K562 (cell line): ENCODE data around the gene ZNF775. TPM values are rescaled to one million over a fixed set of nuclear protein-coding genes. Genes with fewer than 3 reads are reported as not detected.

ENCODE experiments used
- E2F6 ChIP-seq, 2 experiments: IDR thresholded peaks; 2 replicates each; pipeline ENCODE4 v1.6.1; 2011; ENCODE audit warnings: borderline replicate concordance in 1 of 2, control low read depth in 1 of 2, low read depth in 1 of 2, low read length in 1 of 2, mild to moderate bottlenecking in 1 of 2, mixed read lengths in 1 of 2, moderate library complexity in 1 of 2; ENCODE audit not compliant: insufficient read depth in 1 of 2, insufficient read length in 1 of 2, poor library complexity in 1 of 2, severe bottlenecking in 1 of 2; ENCODE audit errors: extremely low read depth in 1 of 2
- ELF4 ChIP-seq: fragments of 450-650 bp; formaldehyde crosslinking; IDR thresholded peaks from 2 replicates; pipeline ENCODE4 v1.4.0; 2022; ENCODE audit warnings: missing genetic modification characterization
- JUND ChIP-seq, 2 experiments: IDR thresholded peaks; 2 replicates in 1 of 2; 3 replicates in 1 of 2; pipeline ENCODE4 v1.6.1; 2011; ENCODE audit warnings: borderline replicate concordance in 2 of 2, low read depth in 2 of 2, low read length in 2 of 2, improper control_type of control experiment in 1 of 2, missing biosample characterization in 1 of 2, missing genetic modification characterization in 1 of 2, missing genetic modification reagents in 1 of 2
- MAFK ChIP-seq: IDR thresholded peaks from 2 replicates; pipeline ENCODE4 v1.6.1; 2011; ENCODE audit warnings: low read length, improper control_type of control experiment
- RFX7 ChIP-seq: fragments of 250-450 bp; sonication (Bioruptor Pico); IDR thresholded peaks from 2 replicates; pipeline ENCODE4 v1.5.1; 2021; ENCODE audit warnings: mild to moderate bottlenecking
- TCF7 ChIP-seq: sonication (generic); IDR thresholded peaks from 2 replicates; pipeline ENCODE4 v1.6.1; 2016; ENCODE audit warnings: antibody characterized with exemption, borderline replicate concordance
- THRB ChIP-seq: fragments of 450-650 bp; formaldehyde crosslinking; conservative IDR thresholded peaks from 2 replicates; pipeline ENCODE4 v1.4.0; 2022; ENCODE audit warnings: mild to moderate bottlenecking, missing genetic modification characterization
- ZBTB5 ChIP-seq: fragments of 450-650 bp; IDR thresholded peaks from 2 replicates; pipeline ENCODE4 v1.6.1; 2017; ENCODE audit warnings: antibody characterized with exemption
- ZFPM2 ChIP-seq: fragments of 250-450 bp; sonication (Bioruptor Pico); IDR thresholded peaks from 2 replicates; pipeline ENCODE4 v1.5.1; 2022; ENCODE audit warnings: mild to moderate bottlenecking
- ZNF165 ChIP-seq: fragments of 250-450 bp; sonication (Bioruptor Pico); IDR thresholded peaks from 2 replicates; pipeline ENCODE4 v1.4.0; 2020; ENCODE audit warnings: borderline replicate concordance
- ZNF232 ChIP-seq: sonication (generic); formaldehyde crosslinking; IDR thresholded peaks from 2 replicates; pipeline ENCODE4 v1.8.0; 2022; ENCODE audit warnings: mild to moderate bottlenecking, missing genetic modification reagents
- ZNF436 ChIP-seq: fragments of 250-450, 450-650 bp; sonication (Bioruptor Pico); formaldehyde crosslinking; IDR thresholded peaks from 2 replicates; pipeline ENCODE4 v1.7.0; 2020; ENCODE audit warnings: mild to moderate bottlenecking
- ZNF449 ChIP-seq: fragments of 250-450 bp; sonication (Bioruptor Pico); IDR thresholded peaks from 2 replicates; pipeline ENCODE4 v1.8.0; 2022; ENCODE audit warnings: moderate library complexity, mild to moderate bottlenecking, inconsistent platforms
- ZNF766 ChIP-seq: fragments of 200-800 bp; sonication (Bioruptor generic); conservative IDR thresholded peaks from 2 replicates; pipeline ENCODE4 v1.6.1; 2016; ENCODE audit warnings: missing genetic modification characterization, missing compliant biosample characterization
- polyA plus RNA-seq, 8 experiments: library from polyadenylated mRNA; depleted of rRNA in 4 of 8; stranded (reverse) in 5 of 8; unstranded in 3 of 8; fragments of >200 nt; fragmentation: Nextera tagmentation in 2 of 8; fragmentation: Illumina TruSeq in 1 of 8; extraction: Ambion mirVana in 2 of 8; extraction: Trizol in 1 of 8; gene quantifications; 2 replicates each; pipeline versions ENCODE4 v1.2.1 to v1.2.3, GENCODE V29; 2011 to 2014; ENCODE audit warnings: inconsistent platforms in 1 of 8, missing spikeins in 1 of 8
- total RNA-seq, 7 experiments: library from RNA; depleted of rRNA in 6 of 7; stranded (reverse); fragments of >200 nt in 6 of 7; fragmentation: Illumina TruSeq in 2 of 7; extraction: Trizol in 2 of 7; gene quantifications; 2 replicates each; pipeline versions ENCODE4 v1.2.1 to v1.2.3, GENCODE V29; 2011 to 2021; ENCODE audit warnings: low replicate concordance in 1 of 7
- TF ChIP-seq, protein P1 (sequence below): fragments of 450-650 bp; formaldehyde crosslinking; IDR thresholded peaks from 2 replicates; pipeline ENCODE4 v1.4.0; 2022; ENCODE audit warnings: missing genetic modification characterization
- TF ChIP-seq, protein P2 (sequence below): fragments of 450-650 bp; IDR thresholded peaks from 2 replicates; pipeline ENCODE4 v1.7.0; 2016; ENCODE audit warnings: borderline replicate concordance

Gene ZNF775
- total and polyA plus RNA-seq, 9 of the 15 experiments (the other 6 are each of a cell fraction or from before 2014, with no cell fraction given): 0.04 to 18.7 (median 4.9) TPM

DNA sequence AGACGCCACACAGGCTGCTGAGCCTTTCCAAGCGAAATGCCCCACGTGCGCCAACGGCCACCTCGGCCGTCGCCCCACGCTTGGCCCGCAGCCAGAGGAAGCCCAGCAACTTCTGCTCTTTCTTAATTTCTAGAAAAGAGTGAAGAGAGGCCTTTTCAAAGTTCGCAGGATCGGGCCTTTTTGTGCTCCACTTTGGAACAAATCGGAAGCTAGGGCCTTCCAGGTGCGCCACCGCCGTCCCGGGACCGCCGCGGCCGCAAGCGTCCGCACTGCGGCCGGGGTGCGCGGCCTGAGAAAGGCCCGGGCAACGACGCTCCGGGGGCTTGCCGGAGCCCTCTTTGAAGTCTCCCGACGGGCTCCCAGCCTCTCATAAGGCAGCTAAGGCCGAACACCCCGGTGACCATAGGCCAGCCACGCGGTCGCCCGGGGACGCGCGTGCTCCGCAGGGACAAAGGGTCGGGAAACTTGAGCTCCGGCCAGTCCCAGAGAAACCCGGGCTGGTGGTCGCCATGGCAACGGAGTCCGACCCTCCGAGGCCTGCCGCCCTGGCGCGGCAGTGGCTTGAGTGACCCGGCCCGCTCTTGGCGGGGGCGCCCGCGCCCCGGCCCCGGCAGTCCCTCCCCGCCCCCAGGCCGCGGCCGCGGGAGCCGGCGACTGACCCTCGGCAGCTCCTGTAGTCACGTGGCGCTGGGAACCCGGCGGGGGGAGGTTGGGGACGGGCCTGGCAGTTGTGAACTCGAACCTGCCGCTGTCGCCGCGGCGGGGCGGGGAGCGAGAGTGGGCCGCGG lies 10.8 kb upstream of the ZNF775 start, which contains the start of gene REPIN1 (continued):
- TF ChIP-seq, protein P1, sequence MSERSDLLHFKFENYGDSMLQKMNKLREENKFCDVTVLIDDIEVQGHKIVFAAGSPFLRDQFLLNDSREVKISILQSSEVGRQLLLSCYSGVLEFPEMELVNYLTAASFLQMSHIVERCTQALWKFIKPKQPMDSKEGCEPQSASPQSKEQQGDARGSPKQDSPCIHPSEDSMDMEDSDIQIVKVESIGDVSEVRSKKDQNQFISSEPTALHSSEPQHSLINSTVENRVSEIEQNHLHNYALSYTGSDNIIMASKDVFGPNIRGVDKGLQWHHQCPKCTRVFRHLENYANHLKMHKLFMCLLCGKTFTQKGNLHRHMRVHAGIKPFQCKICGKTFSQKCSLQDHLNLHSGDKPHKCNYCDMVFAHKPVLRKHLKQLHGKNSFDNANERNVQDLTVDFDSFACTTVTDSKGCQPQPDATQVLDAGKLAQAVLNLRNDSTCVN (CRISPR knock-in tag): no peak
- peak; percentile 40 for TF ChIP-seq JUND (IDR thresholded peaks at IDR 0.05; ENCODE audit: borderline replicate concordance, low read depth, low read length)
- TF ChIP-seq JUND (tag; IDR thresholded peaks at IDR 0.05; ENCODE audit: borderline replicate concordance, low read depth, low read length): no peak; the same call in 2 of the 3 replicates
- TF ChIP-seq RFX7 (CRISPR knock-in tag): 0 out of 2 replicates have a peak, but pooled peaks have one; percentile 68
- TF ChIP-seq THRB: no peak
- peak; percentile 93 to 96 for TF ChIP-seq E2F6 (IDR thresholded peaks at IDR 0.05; ENCODE audit: borderline replicate concordance in 1 of 2, extremely low read depth in 1 of 2, insufficient read depth in 1 of 2, insufficient read length in 1 of 2, low read depth in 1 of 2, low read length in 1 of 2, poor library complexity in 1 of 2, severe bottlenecking in 1 of 2)
- TF ChIP-seq ZNF165 (CRISPR knock-in tag): no peak
- TF ChIP-seq, protein P2, sequence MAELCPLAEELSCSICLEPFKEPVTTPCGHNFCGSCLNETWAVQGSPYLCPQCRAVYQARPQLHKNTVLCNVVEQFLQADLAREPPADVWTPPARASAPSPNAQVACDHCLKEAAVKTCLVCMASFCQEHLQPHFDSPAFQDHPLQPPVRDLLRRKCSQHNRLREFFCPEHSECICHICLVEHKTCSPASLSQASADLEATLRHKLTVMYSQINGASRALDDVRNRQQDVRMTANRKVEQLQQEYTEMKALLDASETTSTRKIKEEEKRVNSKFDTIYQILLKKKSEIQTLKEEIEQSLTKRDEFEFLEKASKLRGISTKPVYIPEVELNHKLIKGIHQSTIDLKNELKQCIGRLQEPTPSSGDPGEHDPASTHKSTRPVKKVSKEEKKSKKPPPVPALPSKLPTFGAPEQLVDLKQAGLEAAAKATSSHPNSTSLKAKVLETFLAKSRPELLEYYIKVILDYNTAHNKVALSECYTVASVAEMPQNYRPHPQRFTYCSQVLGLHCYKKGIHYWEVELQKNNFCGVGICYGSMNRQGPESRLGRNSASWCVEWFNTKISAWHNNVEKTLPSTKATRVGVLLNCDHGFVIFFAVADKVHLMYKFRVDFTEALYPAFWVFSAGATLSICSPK: no peak
- TF ChIP-seq ZBTB5: no peak
- TF ChIP-seq MAFK: no peak
- TF ChIP-seq ZNF449: peak; percentile 16; the same call in 1 of the 2 replicates
- no peak for TF ChIP-seq TCF7
- TF ChIP-seq ZNF232: peak; percentile 96
- TF ChIP-seq ZNF436 (CRISPR knock-in tag): no peak
- TF ChIP-seq ZFPM2: 0 out of 2 replicates have a peak, but pooled peaks have one; percentile 9
- peak; percentile 84 for TF ChIP-seq ZNF766 (CRISPR knock-in tag)
- 0 out of 2 replicates have a peak, but pooled peaks have one; percentile 56 for TF ChIP-seq ELF4 (CRISPR knock-in tag)
